Gastroesophageal sphincter (tissue), 3 donors: ENCODE data around the gene AGRN.

ENCODE experiments used
- CTCF ChIP-seq, 4 experiments: fragments of 200-600 bp in 2 of 4; fragments of 450-650 bp in 2 of 4; sonication (generic) in 1 of 4; IDR thresholded peaks; one replicate each; pipeline ENCODE4 v1.5.1; 2017 to 2019; ENCODE audit warnings: antibody characterized with exemption in 4 of 4, mild to moderate bottlenecking in 2 of 4, moderate library complexity in 2 of 4
- EP300 ChIP-seq: sonication (generic); formaldehyde crosslinking; IDR thresholded peaks from one replicate; pipeline ENCODE4 v1.6.1; 2017; ENCODE audit warnings: antibody characterized with exemption, mild to moderate bottlenecking
- POLR2A ChIP-seq, 2 donors: fragments of 450-650 bp; IDR thresholded peaks; one replicate each; pipeline ENCODE4 v1.6.1; 2017; ENCODE audit warnings: antibody characterized with exemption in 2 of 2, mild to moderate bottlenecking in 2 of 2, moderate library complexity in 1 of 2
- POLR2AphosphoS5 ChIP-seq: sonication (generic); formaldehyde crosslinking; IDR thresholded peaks from one replicate; pipeline ENCODE4 v1.6.1; 2017; ENCODE audit warnings: antibody characterized with exemption

GRCh38 chr1:1072849-1073742, 53.2 kb downstream of the AGRN start:
- TF ChIP-seq CTCF (IDR thresholded peaks at IDR 0.05) (no peak), POLR2A (IDR thresholded peaks at IDR 0.05) (no peak), EP300 (no peak), POLR2AphosphoS5 (no peak)
